SK-N-SH (cell line): Measurements from ENCODE around the gene SWAP70. TPM values are rescaled to one million over a fixed set of nuclear protein-coding genes. Genes with fewer than 3 reads are reported as not detected.
A peak's percentile ranks its signal among the peaks of the same experiment; 100 is the strongest.

Experiments
- CTCF ChIA-PET: fragments of 300-600, 350-600 bp; formaldehyde crosslinking; extraction: SDS; loops from one replicate; lab custom pipeline; 2021; lab: Yijun Ruan, JAX
- POLR2A ChIA-PET: fragments of 350-600 bp; sonication (Branson Sonifier 250); formaldehyde crosslinking; extraction: SDS; loops from one replicate; lab custom pipeline; 2020; ENCODE audit warnings: antibody characterized with exemption, inconsistent platforms; lab: Yijun Ruan, JAX
- DNase-seq: peaks from one replicate; pipeline ENCODE4 v3.0.0; 2012
- H2AFZ ChIP-seq: fragments of 200-600 bp; sonication (generic); 2 replicates; pipeline ENCODE4 v1.8.1; 2016; ENCODE audit warnings: antibody characterized with exemption, mild to moderate bottlenecking, low read depth
- H3F3A ChIP-seq: fragments of 200-600 bp; sonication (generic); replicated peaks from 2 replicates; pipeline ENCODE3; 2016; ENCODE audit warnings: antibody characterized with exemption, mild to moderate bottlenecking; ENCODE audit not compliant: insufficient read depth
- H3K27ac ChIP-seq, 2 experiments: fragments of 200-500 bp in 1 of 2; fragments of 200-600 bp in 1 of 2; sonication (Bioruptor generic) in 1 of 2; sonication (generic), shearing (Covaris generic) in 1 of 2; 2 replicates each; pipeline versions ENCODE4 v1.5.1 to v1.6.1; 2014 to 2016; ENCODE audit warnings: low read depth in 2 of 2, inconsistent platforms in 1 of 2, low read length in 1 of 2, mild to moderate bottlenecking in 1 of 2, mixed read lengths in 1 of 2
- H3K27me3 ChIP-seq: fragments of 200-600 bp; sonication (generic), shearing (Covaris generic); 2 replicates; pipeline ENCODE4 v1.6.1; 2016; ENCODE audit warnings: mixed run types; ENCODE audit not compliant: insufficient read depth
- H3K36me3 ChIP-seq, 2 experiments: fragments of 200-500 bp in 1 of 2; fragments of 200-600 bp in 1 of 2; sonication (Bioruptor generic) in 1 of 2; sonication (generic) in 1 of 2; replicated peaks in 1 of 2; 2 replicates each; pipeline versions ENCODE3 to v1.5.1; 2014 to 2016; ENCODE audit warnings: low read length in 1 of 2, mild to moderate bottlenecking in 1 of 2; ENCODE audit not compliant: insufficient read depth in 2 of 2, control insufficient read depth in 1 of 2
- H3K4me1 ChIP-seq, 2 experiments: fragments of 200-500 bp in 1 of 2; fragments of 200-600 bp in 1 of 2; sonication (Bioruptor generic) in 1 of 2; sonication (generic), shearing (Covaris generic) in 1 of 2; 2 replicates each; pipeline versions ENCODE4 v1.5.1 to v1.6.1; 2014 to 2016; ENCODE audit warnings: low read depth in 1 of 2, low read length in 1 of 2, mixed run types in 1 of 2; ENCODE audit not compliant: insufficient read depth in 2 of 2, control insufficient read depth in 1 of 2
- H3K4me2 ChIP-seq: fragments of 200-600 bp; sonication (generic), shearing (Covaris generic); 2 replicates; pipeline ENCODE4 v1.6.1; 2017; ENCODE audit warnings: mixed run types
- H3K4me3 ChIP-seq, 2 experiments: fragments of 200-500 bp in 1 of 2; fragments of 200-600 bp in 1 of 2; sonication (Bioruptor generic) in 1 of 2; sonication (generic), shearing (Covaris generic) in 1 of 2; 2 replicates each; pipeline versions ENCODE4 v1.5.1 to v1.8.1; 2014 to 2016; ENCODE audit warnings: low read depth in 2 of 2, inconsistent platforms in 1 of 2, low read length in 1 of 2, mild to moderate bottlenecking in 1 of 2, mixed read lengths in 1 of 2, moderate library complexity in 1 of 2
- H3K79me2 ChIP-seq: fragments of 200-600 bp; sonication (generic); 2 replicates; pipeline ENCODE4 v1.8.1; 2017; ENCODE audit warnings: mild to moderate bottlenecking; ENCODE audit not compliant: insufficient read depth
- H3K9ac ChIP-seq: fragments of 200-600 bp; sonication (generic); 2 replicates; pipeline ENCODE4 v1.6.1; 2017; ENCODE audit warnings: mixed run types
- H3K9me2 ChIP-seq: fragments of 200-600 bp; sonication (generic); 2 replicates; pipeline ENCODE4 v1.6.1; 2017; ENCODE audit warnings: mixed run types
- H3K9me3 ChIP-seq: fragments of 200-600 bp; sonication (generic); 2 replicates; pipeline ENCODE4 v1.6.1; 2017; ENCODE audit warnings: mixed run types, mild to moderate bottlenecking, moderate library complexity
- H4K20me1 ChIP-seq: fragments of 200-600 bp; sonication (generic); 2 replicates; pipeline ENCODE4 v1.6.1; 2017; ENCODE audit warnings: mild to moderate bottlenecking, mixed run types; ENCODE audit not compliant: insufficient read depth
- CTCF ChIP-seq: fragments of 200-600 bp; sonication (generic); IDR thresholded peaks from 2 replicates; pipeline ENCODE4 v1.6.1; 2017; ENCODE audit warnings: antibody characterized with exemption, mild to moderate bottlenecking, moderate library complexity
- EP300 ChIP-seq, 2 experiments: IDR thresholded peaks; 2 replicates each; pipeline versions ENCODE4 v1.4.0 to v1.6.1; 2012; ENCODE audit warnings: borderline replicate concordance in 1 of 2, low read depth in 1 of 2, low read length in 1 of 2
- EZH2phosphoT487 ChIP-seq: fragments of 200-600 bp; sonication (generic); IDR thresholded peaks from 2 replicates; pipeline ENCODE4 v1.6.1; 2017; ENCODE audit warnings: low read depth, mixed run types, mild to moderate bottlenecking, antibody characterized with exemption, moderate library complexity, borderline replicate concordance
- FOSL2 ChIP-seq: IDR thresholded peaks from 2 replicates; pipeline ENCODE4 v1.4.0; 2012; ENCODE audit warnings: low read depth, mild to moderate bottlenecking, moderate library complexity, borderline replicate concordance
- FOXJ3 ChIP-seq: sonication (generic); formaldehyde crosslinking; IDR thresholded peaks from 2 replicates; pipeline ENCODE4 v1.5.1; 2020; ENCODE audit warnings: mild to moderate bottlenecking, missing genetic modification reagents
- FOXM1 ChIP-seq: IDR thresholded peaks from 2 replicates; pipeline ENCODE4 v1.4.0; 2012; ENCODE audit warnings: low read depth, mild to moderate bottlenecking
- GABPA ChIP-seq: IDR thresholded peaks from 2 replicates; pipeline ENCODE4 v1.4.0; 2012; ENCODE audit warnings: low read depth, mild to moderate bottlenecking
- JUND ChIP-seq: IDR thresholded peaks from 2 replicates; pipeline ENCODE4 v1.4.0; 2012
- NFIC ChIP-seq: IDR thresholded peaks from 2 replicates; pipeline ENCODE4 v1.4.0; 2012; ENCODE audit warnings: borderline replicate concordance
- RCOR1 ChIP-seq: fragments of 150-350 bp; IDR thresholded peaks from 2 replicates; pipeline ENCODE4 v1.6.1; 2017; ENCODE audit warnings: antibody characterized with exemption, low read length
- SIN3A ChIP-seq: IDR thresholded peaks from 2 replicates; pipeline ENCODE4 v1.6.1; 2012; ENCODE audit warnings: low read depth, mild to moderate bottlenecking, low read length, moderate library complexity, borderline replicate concordance
- SMC3 ChIP-seq: IDR thresholded peaks from 2 replicates; pipeline ENCODE4 v1.6.1; 2012; ENCODE audit warnings: low read depth, low read length, improper control_type of control experiment
- TCF12 ChIP-seq: IDR thresholded peaks from 2 replicates; pipeline ENCODE4 v1.4.0; 2012
- YY1 ChIP-seq: IDR thresholded peaks from 2 replicates; pipeline ENCODE4 v1.4.0; 2012; ENCODE audit warnings: low read depth, mild to moderate bottlenecking
- WGBS: methylation state at CpG from one replicate; pipeline ENCODE4 v1.1.6; 2017; ENCODE audit warnings: low lambda C conversion rate; 5-methylcytosine and 5-hydroxymethylcytosine counted together
- polyA plus RNA-seq, 3 experiments: library from polyadenylated mRNA; depleted of rRNA; stranded (reverse); fragments of >200 nt; gene quantifications; 2 replicates each; pipeline ENCODE4 v1.2.3, GENCODE V29; 2012
- TF ChIP-seq, protein P1 (sequence below): fragments of 150-350 bp; IDR thresholded peaks from 2 replicates; pipeline ENCODE4 v1.6.1; 2017; ENCODE audit warnings: antibody characterized with exemption, low read length, low read depth, borderline replicate concordance
- TF ChIP-seq, protein P2 (sequence below): fragments of 150-350 bp; IDR thresholded peaks from 2 replicates; pipeline ENCODE4 v1.6.1; 2016; ENCODE audit warnings: mild to moderate bottlenecking, low read depth, low read length
- TF ChIP-seq, protein P3 (sequence below): IDR thresholded peaks from 2 replicates; pipeline ENCODE4 v1.4.0; 2012; ENCODE audit warnings: low read depth
- TF ChIP-seq, protein P4 (sequence below): IDR thresholded peaks from 2 replicates; pipeline ENCODE4 v1.6.1; 2012; ENCODE audit warnings: mild to moderate bottlenecking, low read depth, low read length, moderate library complexity

SWAP70 gene
- polyA plus RNA-seq, 1 of the 3 experiments (the other 2 are of a cell fraction), result 10.6 TPM

DNA sequence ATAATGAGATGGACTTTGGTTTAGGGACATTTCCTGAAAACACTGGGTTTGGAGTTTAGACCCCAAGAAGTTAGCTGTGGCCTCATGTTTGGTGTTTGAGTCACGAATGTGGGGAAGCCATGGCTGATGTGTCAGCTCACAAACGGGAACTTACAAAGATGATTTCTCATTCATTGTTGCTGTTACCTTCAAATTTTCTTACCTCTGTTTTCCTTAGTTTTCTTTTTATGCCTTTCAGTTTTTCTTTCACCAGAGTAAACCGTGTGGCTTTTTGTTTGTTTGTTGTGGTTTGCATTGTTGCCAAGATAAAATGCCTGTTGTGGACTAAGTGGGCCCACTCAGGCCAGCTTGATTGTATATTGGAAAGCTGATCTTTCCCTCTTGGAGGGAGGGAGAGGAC lies 89.1 kb downstream of the SWAP70 start:
- Histone ChIP-seq H3K9me2 (no peaks in the 10 kb centered on the region), H2AFZ (no peak overlapping the region), H3K4me1 (peaks cover 17 to 21% of the 10 kb centered on the region in 2 experiments; a peak in 3 of 4 replicates), H3K4me3 (no peak overlapping the region), H3K27ac (peak overlapping the region in 1 of 2 experiments; percentile 69; a peak in 2 of 4 replicates), H3K79me2 (no peaks in the 10 kb centered on the region)
- 0 out of 2 replicates have a peak, but pooled peaks have one; percentile 13 for TF ChIP-seq TCF12
- TF ChIP-seq, protein P1, sequence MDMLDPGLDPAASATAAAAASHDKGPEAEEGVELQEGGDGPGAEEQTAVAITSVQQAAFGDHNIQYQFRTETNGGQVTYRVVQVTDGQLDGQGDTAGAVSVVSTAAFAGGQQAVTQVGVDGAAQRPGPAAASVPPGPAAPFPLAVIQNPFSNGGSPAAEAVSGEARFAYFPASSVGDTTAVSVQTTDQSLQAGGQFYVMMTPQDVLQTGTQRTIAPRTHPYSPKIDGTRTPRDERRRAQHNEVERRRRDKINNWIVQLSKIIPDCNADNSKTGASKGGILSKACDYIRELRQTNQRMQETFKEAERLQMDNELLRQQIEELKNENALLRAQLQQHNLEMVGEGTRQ, result no peak
- no peak for TF ChIP-seq GABPA
- peak; percentile 37; the same call in 1 of the 2 replicates for TF ChIP-seq JUND
- no peak for TF ChIP-seq YY1
- TF ChIP-seq FOSL2, result peak; percentile 58; the same call in 1 of the 2 replicates
- TF ChIP-seq, protein P2, sequence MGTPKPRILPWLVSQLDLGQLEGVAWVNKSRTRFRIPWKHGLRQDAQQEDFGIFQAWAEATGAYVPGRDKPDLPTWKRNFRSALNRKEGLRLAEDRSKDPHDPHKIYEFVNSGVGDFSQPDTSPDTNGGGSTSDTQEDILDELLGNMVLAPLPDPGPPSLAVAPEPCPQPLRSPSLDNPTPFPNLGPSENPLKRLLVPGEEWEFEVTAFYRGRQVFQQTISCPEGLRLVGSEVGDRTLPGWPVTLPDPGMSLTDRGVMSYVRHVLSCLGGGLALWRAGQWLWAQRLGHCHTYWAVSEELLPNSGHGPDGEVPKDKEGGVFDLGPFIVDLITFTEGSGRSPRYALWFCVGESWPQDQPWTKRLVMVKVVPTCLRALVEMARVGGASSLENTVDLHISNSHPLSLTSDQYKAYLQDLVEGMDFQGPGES, result no peak
- TF ChIP-seq, all 33 proteins: peak for 3
- Histone ChIP-seq H3K9me3 (no peaks in the 10 kb centered on the region), H3K27me3 (no peaks in the 10 kb centered on the region), H3K9ac (peak overlapping the region; percentile 12; the same call in 1 of the 2 replicates), H3K36me3 (peaks cover 12 to 20% of the 10 kb centered on the region in 2 experiments), H4K20me1 (no peaks in the 10 kb centered on the region), H3K4me2 (0 out of 2 replicates have a peak overlapping the region, but pooled peaks have one; percentile 37), H3F3A (peaks cover 22% of the 10 kb centered on the region)
- no peak for DNase-seq
- POLR2A ChIA-PET, result no interaction called here
- WGBS, result 53% methylated on average over 3 of the region's 3 CpGs
- CTCF ChIA-PET, result interaction anchor here (0.7 to 1.6 kb wide), 2 partner anchors 246 to 567 kb away, joined by 3 to 5 read pairs; no protein-coding TSS in a partner anchor

DNA sequence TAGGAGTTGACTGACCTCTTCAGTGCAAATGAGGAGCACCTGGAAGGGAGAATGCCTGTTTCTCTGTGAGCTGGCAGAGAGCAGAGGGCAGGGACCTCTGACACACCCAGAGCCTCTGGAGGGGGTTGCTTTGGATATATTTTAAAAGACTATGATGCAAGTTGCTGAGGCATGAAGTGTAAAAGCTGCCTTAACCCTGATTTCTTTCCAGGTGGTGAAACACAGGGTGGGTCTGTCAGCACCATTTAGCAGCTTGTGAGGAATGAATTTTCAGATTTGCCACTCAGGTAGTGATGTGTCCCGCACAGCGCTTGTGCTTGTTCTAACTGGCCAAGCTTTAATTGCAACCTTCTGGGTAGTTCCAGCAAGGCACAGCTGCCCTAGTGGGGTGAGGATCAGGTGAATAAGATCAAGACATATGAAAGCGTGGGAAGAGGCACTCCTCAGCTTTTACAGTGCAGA lies 90.2 kb downstream of the SWAP70 start:
- H3K27ac ChIP-seq, result peak overlapping the region in 1 of 2 experiments; percentile 69; a peak in 1 of 4 replicates
- CTCF ChIA-PET, result interaction anchor here (0.9 to 2.8 kb wide), 5 partner anchors 141 to 566 kb away, joined by 3 to 12 read pairs (median 5); partner anchors contain the start of gene ADM
- no peaks in the 10 kb centered on the region for H3K9me2 ChIP-seq
- no peak for DNase-seq
- no peaks in the 10 kb centered on the region for H3K9me3 ChIP-seq
- no peak overlapping the region for H3K9ac ChIP-seq
- no peaks in the 10 kb centered on the region for H4K20me1 ChIP-seq
- H3K4me3 ChIP-seq, result no peak overlapping the region
- no peaks in the 10 kb centered on the region for H3K79me2 ChIP-seq
- no peaks in the 10 kb centered on the region for H3K27me3 ChIP-seq
- peaks cover 9 to 16% of the 10 kb centered on the region in 2 experiments for H3K36me3 ChIP-seq
- POLR2A ChIA-PET, result no interaction called here
- WGBS, result 88% methylated on average over 3 of the region's 3 CpGs
- peaks cover 26% of the 10 kb centered on the region for H3F3A ChIP-seq
- peaks cover 18 to 24% of the 10 kb centered on the region in 2 experiments for H3K4me1 ChIP-seq
- no peak overlapping the region for H3K4me2 ChIP-seq
- no peak overlapping the region for H2AFZ ChIP-seq
- TF ChIP-seq FOXM1, result no peak
- TF ChIP-seq EZH2phosphoT487, result no peak
- TF ChIP-seq, protein P1, result no peak
- no peak for TF ChIP-seq EP300 (IDR thresholded peaks at IDR 0.05; ENCODE audit: borderline replicate concordance in 1 of 2, low read depth in 1 of 2, low read length in 1 of 2)
- TF ChIP-seq FOXJ3 (CRISPR knock-in tag), result no peak
- no peak for TF ChIP-seq SMC3
- TF ChIP-seq, protein P3, sequence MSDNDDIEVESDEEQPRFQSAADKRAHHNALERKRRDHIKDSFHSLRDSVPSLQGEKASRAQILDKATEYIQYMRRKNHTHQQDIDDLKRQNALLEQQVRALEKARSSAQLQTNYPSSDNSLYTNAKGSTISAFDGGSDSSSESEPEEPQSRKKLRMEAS, result no peak
- TF ChIP-seq SIN3A, result no peak
- TF ChIP-seq, protein P4, sequence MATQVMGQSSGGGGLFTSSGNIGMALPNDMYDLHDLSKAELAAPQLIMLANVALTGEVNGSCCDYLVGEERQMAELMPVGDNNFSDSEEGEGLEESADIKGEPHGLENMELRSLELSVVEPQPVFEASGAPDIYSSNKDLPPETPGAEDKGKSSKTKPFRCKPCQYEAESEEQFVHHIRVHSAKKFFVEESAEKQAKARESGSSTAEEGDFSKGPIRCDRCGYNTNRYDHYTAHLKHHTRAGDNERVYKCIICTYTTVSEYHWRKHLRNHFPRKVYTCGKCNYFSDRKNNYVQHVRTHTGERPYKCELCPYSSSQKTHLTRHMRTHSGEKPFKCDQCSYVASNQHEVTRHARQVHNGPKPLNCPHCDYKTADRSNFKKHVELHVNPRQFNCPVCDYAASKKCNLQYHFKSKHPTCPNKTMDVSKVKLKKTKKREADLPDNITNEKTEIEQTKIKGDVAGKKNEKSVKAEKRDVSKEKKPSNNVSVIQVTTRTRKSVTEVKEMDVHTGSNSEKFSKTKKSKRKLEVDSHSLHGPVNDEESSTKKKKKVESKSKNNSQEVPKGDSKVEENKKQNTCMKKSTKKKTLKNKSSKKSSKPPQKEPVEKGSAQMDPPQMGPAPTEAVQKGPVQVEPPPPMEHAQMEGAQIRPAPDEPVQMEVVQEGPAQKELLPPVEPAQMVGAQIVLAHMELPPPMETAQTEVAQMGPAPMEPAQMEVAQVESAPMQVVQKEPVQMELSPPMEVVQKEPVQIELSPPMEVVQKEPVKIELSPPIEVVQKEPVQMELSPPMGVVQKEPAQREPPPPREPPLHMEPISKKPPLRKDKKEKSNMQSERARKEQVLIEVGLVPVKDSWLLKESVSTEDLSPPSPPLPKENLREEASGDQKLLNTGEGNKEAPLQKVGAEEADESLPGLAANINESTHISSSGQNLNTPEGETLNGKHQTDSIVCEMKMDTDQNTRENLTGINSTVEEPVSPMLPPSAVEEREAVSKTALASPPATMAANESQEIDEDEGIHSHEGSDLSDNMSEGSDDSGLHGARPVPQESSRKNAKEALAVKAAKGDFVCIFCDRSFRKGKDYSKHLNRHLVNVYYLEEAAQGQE, result no peak
- TF ChIP-seq NFIC, result no peak
- TF ChIP-seq RCOR1, result no peak
- TF ChIP-seq CTCF, result no peak
